ENCODE data around the gene TNIP1.

- TF ChIP-seq CTCF (IDR thresholded peaks at IDR 0.05; ENCODE audit: poor library complexity) = peak; percentile 90
- no peak for TF ChIP-seq EZH2 (IDR thresholded peaks at IDR 0.05; ENCODE audit: borderline replicate concordance)
Measured at GRCh38 chr5:151115272-151115905, 34.6 kb upstream of the TNIP1 start.
